Stimulated activated CD8-positive, alpha-beta memory T cell treated with anti-CD3 and anti-CD28 coated beads, Interleukin-2, amount 100 ng/mL, for 1 hour (primary cell): ENCODE results near the gene FOXP1.
A peak's percentile ranks its signal among the peaks of the same experiment; 100 is the strongest.

Source experiments
- DNase-seq, 2 donors: peaks; one replicate each; pipeline ENCODE4 v3.0.0-alpha.2; 2020; ENCODE audit warnings: low read depth in 2 of 2

FOXP1 gene

DNA sequence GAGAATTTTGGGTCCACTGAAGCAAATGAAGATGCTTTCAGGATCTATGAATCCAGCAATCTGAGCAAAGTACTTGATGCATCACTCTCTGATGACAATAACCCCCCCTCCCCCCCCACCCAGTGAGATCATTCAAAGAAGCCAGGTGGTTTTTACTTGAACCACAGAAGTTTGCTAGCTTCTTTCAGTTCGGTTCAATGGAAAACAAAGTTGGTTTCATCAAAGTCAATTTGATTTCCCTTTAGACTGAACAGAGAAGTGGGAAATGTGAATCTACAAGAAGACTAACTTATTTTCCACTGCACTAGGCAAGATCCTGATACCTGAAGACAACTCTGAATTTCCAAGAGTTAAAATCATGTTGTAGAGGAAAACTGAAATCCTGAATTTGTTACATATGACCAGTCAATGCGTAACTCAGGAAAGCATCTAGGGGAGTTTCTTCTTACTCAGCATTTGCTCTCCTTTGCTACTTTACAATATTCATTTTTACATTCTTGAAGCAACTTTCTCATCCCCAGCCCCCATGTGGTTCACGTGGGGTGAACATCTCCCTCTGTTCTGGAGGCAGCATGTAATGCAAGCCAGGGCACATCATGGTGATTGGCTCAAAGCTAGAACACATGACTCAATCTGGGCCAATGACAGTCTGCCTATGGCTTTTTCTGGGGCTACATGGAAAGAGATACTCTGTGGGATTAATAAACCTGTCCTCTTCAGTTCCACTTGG is 572.6 kb downstream of the FOXP1 start:
- DNase-seq: peak; percentile 2 to 17

DNA sequence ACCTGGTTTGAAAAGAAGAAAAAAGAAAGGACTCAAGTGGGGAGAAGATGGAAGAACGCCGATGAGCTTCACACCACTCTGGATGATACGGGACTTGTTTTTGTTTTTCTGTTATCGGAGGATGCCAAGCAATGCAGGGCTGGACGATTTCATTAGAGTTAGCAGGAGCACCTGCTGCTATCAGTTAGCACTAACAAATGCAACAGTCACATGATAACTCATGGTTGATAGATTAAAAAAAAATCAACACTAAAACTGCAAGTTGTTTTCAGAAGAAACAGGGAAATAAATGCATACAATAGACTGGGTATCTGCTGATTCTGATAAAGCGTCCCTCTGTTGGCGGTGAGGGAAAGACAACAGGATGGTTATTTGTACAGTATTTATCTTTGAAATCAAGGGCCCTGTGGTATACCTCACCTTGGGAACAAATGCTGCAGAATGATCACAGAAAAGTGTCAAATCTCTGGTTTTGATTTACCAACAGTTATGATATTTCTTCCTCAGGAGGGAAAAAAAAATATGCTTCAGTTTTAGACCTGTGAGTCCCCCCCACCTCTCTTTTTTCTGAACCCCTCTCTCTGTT is 575.1 kb downstream of the FOXP1 start:
- DNase-seq: no peak

DNA sequence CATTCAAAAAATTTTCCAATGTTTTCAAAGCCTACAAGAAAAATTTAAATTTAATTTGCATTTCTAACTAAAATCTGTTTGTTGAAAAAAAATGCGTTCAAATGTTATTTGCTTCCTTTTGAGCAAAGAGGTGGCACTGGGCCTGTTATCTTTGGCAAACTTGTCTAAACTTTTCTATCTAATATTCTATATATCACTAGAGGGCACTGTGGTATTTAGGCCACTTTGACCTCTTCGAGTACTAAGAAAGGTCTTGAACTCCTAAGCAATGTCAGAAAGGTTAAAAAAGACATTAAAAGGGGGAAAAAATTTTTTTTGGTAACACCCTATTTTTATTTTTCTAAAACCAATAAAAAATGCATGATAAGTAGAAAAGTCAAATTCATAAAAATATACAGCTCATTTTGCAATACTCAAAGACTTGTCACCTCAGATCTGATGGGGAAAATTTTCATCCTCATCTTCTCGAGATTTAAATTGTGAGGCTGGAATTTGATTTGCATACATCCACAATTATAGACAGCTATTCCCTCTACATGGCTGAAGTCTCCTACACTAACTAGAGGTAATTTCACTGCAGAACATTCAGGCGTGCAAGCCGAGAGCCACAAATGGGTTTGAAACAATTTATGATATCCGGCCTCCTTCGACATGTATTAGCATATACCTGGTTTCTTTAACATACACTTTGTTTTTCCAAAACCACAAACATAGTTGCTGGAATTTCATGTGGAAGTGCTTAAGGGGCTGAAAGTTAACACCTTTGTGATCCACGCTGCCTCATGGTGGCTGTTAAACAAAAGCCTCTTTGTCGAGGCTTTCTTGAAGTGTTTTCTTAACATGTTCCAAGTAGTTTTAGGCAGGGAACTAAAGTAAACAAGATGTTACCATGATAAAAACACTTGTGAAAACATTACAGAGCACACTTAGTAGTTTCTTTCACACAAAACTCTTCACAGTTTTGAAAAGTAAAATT is 576.4 kb downstream of the FOXP1 start:
- no peak for DNase-seq

DNA sequence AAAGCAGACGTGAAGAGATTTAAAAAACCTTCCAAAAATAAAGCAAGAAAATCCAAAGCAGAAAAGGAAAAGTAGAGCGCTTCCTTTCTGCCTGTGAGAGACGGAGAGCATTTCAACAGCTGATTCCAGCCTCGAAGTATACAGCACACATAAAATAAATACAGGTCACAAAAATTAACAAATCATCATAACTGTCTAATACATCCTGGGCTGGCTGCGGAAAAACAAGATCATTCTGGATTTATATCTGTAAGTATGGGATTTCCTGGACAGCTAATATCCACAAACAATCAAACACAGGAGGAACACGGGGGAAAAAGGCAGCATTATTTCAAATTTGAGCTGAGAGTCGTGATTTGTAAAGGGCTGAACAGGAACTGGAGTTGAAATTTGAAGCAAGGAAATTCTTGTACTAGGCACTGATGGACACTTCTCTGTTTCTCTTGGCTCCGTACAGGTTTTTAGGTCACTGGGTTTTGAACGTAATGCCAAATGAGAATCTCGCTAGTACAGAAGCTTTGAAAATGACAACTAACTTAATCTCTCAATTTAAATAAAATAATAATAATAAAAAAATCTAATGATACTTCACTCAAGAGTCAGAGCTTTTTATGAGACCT is 577.7 kb downstream of the FOXP1 start:
- no peak for DNase-seq

DNA sequence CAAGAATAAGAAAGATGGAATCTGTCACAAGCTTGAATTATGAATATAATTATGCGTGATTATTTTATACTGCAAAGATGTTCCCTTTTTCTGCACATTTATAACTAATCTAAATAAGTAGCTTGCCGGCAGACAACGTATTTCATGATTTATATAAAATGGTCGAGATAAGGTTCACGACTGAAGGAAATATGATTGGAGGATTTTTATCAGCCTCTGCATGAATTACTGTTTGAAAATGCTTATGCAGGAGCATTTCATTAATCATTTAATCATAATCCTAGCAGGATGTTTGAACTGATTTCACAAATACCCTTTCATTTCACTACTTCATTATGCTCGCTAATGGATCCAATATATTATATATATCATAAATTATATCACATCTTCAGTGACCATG is 580.0 kb downstream of the FOXP1 start:
- no peak for DNase-seq

DNA sequence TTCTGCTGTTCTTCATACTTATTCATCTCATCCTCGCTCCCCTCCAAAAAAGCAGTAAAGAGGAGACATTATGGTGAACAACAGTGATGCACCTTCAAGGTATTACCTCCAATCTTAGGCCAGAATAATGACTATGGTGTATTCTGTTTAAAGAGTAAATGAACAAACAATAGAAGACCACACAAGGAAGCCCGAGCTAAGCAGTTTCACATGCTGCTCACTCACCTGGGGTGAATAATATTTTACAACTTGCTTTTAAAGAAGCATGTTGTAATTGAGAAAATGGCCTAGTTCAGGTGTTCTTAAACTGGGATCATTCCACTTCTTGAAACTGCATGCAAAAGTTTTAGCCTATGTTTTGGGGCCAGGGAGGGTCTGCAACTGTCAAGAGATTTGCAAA is 581.2 kb downstream of the FOXP1 start:
- DNase-seq: no peak

DNA sequence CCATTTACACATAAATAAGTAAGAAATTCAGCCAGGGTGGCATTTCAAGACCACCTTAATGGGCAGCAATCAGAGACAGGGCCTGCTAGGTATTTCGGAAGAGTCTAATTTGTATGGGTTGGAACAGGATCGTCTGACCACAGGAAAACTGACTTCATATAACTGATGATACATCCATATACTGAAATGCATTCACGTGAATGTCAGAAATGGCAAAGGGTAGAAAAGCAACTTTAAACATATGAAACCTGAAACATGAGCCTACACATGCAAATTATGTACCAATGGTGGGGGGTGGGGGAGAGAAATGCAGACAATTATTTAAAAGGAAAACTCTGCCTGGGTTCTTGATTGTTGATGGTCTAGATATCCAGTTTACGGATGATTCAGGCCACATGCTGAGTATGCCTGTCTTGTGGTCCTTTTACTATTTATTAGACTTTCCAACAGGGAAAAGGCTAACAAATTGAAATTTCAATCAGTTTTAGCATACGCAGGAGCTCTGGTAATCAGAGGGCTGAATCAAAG is 582.2 kb downstream of the FOXP1 start:
- no peak for DNase-seq

DNA sequence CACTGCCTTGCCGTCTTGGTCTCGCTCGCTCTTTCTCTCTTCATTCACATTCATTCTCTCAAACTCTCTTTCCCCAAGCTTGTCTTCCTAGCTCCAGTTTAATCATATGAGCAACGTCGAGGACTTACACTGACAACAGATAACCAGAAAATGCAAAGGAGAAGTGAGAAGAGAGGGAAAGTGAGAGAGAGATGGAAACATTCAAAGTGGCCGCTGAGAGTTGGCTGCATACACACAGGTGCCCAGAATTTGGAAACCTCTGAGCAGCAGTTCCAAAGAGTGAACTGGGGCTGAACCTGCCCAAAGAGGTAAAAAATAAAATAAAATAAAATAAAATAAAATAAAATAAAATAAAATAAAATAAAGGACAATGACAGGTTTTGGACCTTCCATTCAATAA is 583.0 kb downstream of the FOXP1 start:
- no peak for DNase-seq

DNA sequence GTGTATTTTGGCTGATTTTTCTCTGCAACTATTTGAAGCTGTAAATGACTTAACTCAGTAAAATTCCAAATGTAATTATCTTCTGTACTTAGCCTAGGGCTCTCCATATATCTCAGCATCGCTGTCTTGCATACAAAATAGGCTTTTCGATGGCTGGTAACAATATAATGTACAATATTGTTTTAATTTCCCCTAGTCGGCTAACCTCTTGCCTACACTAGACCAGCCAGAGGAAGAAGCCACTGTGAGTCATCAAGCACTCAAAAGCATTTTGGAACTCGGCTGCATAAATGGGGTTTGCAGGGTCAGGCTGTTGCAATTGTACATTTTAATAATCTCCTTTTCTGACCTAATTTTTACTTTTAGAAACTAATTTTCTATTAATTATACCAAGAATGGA is 583.8 kb downstream of the FOXP1 start:
- no peak for DNase-seq

DNA sequence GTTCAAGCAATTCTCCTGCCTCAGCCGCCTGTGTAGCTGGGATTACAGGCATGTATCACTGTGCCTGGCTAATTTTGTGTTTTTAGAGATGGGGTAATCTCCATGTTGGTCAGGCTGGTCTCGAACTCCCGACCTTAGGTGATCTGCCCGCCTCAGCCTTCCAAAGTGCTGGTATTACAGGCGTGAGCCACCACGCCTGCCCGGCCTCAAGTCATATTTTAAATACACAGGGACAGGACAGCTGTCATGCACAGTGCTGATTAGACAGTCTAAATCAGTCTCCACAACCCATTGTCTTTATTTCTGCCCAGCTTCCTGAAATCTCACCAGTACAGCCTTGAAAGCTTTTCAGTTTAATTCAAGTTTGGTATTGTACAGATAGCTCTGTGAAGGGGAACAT is 587.4 kb downstream of the FOXP1 start:
- DNase-seq: no peak

DNA sequence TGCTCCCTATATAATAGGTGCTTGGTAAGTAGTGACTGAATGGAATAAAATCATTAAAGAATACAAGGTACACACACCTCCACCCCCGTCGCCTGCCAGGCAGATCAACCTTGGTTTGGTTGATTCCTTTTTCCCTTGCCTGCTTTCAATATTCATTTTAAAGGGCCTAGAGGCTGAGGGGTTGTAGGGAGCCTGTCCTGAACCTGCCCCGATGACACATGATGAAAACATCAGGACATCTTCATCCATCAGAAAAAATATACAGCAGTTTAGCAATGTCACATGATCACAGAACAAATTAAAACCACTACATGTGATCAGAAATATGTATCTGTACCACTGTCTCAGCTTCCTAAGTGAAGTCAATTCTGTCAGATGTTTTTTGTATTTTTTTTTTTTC is 588.9 kb downstream of the FOXP1 start:
- DNase-seq: no peak

DNA sequence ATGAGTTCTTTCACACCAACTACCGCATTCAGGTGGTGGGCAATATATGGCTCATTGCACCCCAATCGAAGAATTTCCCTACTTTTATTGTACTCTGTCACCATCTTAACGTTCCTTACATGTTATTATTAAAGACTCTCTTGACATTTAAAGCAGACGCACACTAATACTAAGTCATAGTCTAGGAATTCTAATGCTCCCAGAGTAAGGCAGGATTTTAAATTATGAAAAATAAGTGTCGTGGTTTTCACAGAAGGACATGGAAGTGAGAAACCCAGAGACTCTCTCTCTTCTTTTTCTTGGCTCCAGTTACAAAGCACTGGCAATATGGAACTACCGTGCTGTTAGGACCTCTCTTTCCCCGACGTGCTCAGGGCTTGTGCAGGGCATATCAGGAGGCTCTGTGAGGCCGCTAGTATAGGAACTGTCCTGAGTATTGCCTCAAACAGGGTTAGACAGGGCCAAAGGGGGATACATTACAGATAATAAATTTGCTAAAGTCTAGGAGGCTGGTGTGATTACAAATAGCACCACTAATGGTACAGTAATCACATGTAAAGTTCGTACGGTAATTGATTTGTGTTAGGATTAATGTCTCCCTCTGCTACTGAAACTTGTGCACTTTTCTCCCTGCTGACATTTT is 590.8 kb downstream of the FOXP1 start:
- DNase-seq: no peak

DNA sequence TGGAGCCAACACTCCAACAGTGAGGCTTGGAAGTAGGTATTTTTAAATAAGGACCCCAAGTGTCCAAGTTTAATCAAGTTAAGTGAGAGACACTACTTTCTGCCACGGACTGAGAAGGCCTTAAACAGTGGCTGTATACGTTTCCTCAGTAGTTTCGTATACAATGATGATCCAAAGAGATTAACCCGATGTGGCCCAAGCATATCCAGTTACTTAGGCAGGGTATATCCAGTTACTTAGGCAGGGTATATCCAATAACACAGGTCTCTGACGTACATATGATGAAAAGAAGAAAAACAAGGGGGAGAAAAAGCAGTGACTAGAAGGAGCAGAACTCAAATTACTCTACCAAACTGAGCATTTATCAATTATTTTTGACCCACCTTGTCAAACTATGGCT is 591.4 kb downstream of the FOXP1 start:
- no peak for DNase-seq

DNA sequence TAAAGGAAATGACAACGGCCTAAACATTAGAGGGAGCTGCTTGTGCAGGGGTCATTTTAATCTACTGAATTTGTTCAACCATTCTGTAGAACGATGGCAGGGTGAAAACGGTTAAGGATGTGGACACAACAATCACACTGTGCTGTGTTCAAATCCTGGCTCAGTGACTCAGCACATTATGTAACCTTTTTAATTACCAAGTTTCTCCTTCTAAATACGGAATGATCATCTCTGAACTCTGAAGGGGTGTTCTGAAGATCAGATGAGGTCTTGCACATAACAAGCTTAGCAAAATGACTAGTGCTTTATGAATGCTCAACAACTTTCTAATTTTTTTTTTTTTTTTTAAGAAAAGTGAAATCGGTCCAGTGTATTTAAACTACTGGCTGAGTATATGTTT is 592.8 kb downstream of the FOXP1 start:
- DNase-seq: no peak

DNA sequence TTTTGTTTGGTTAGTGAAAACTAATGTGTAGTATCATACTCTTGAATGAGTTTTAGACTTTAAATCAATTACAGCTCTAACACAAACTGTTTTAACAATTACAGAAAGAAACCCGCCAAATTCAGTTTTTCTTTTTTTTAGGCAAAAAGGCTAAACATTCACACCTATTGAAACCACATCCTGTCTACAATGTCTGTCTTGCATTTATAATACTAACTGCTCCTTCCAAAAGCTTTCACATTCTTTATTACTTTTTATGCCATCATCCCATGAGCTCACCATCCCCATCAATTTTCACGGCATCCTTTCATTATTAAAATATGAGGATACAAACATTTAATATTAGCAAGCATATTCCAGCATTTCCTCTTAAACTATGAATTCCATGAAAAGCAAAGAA is 593.3 kb downstream of the FOXP1 start:
- no peak for DNase-seq

DNA sequence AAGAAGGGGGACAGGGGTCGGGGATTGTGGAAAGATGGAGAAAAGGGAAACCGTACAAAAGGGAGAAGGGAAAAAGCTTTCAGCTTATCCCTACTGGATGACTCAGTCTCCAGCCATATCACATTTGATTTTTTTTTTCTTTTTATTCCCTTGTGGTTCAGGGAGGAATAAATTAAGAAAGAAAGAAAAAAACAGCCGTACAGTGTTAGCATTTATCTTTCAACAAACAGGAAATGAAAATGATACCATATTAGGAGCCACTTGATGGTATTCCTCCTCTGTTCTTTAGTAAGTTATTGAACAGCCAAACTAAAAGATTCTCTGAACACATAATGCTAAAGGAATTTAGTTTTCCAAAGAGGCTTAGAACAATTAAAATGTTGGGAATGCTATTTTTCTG is 594.4 kb downstream of the FOXP1 start:
- DNase-seq: no peak

DNA sequence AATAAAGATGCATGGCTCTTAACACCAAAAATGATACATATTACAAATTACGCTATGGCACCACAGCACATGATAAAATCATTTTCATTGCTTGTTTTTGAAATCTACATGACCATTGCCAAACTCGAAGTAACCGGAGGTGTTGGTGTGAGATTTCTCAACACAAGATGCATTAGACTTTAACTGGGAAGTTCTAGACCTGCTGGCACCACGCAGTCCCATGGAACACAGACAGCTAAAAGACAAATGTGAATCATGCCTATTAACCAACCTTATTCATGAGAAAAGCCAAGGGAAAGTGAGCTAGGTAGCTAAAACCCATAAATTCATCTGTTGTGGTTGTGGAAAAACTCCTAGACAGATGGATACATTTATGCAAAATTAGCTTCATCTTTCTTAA is 595.4 kb downstream of the FOXP1 start:
- no peak for DNase-seq

DNA sequence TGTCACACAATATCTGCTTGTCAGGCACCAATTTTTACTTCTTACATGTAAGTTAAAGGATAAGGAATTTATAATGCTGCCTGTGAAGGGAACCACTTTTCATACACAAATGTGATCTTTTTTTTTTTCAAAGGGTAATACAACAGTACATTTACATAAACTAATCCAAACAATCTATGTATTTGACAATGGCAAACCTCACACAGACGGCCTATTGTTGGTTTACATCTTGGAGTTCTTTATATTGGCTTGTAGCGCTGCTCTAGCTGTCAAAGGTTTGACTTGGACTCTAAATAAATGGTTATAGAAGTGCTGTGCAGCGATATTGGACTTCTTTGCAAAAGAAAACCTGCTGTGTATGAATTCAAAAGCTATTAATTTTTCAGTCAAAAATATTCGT is 598.0 kb downstream of the FOXP1 start:
- no peak for DNase-seq

DNA sequence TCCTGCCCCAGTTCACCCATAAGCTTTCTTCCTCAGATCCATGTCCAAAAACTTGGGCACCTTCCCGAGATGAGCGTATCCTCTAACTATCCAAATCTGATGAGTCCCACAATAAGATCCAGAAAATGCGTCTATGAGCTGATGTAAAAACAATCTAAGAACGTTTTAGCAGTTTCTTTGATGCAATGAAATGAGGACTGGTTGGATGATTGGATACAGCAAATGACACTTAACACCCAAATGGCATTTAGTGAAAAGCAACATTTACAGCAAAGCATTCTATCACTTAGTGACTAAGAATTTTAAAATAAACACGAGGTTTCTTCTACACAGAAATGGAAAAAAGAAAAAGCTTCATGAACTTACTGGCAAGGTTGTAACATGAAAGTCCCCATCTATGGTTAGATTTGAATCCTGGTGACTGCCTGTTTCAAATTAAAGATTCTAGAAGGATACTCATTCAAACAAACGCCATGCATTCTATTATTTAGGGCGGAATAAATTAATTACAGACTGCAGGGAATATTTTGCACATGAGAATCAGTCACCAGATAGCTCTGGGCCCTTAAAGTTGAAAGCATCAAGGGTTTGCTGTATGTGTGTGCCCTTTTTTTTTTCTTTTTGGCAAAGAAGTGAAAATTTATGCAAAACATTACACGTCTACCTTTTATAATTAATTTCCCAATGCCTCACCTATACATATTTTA is 598.6 kb downstream of the FOXP1 start:
- no peak for DNase-seq

DNA sequence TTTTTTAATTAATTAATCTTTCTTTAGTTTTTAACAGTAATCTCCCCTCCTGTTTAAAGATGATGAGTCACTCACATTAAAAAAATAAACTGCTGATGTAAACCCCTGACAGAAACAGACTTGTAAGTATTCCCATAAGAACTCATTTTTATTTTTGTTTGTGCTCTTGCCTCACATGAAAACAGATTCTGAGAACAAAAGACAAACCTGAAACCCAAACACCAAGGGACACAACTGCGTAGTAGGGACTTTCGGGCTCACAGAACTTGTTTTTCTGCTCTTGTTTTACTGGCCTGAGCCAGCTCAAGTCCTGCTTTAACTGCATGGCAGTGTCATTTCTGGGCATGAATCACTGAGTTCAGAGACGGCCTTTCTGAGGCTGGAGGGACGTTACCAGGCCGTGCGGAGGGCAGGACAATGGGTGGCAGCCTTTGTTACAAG is 600.8 kb downstream of the FOXP1 start:
- no peak for DNase-seq

DNA sequence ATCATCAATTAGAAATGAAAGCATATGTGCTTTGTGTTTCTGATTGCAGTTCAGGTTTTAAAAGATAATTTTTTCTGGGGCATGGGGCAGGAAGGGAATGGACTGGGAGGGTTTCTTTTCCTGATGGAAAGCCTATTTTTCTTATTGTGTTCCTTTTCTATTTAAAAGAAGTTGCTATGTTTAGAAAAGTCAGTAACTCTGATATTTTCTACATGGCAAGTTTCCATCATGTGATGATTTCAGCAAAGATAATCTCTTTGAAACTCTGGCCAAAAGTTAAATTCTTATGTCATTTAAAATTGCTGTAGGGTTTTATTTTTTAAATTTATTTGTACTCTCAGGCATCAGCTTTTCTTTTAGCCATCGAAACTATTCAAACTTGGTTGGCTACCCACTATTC is 601.2 kb downstream of the FOXP1 start:
- no peak for DNase-seq
